ENCODE measurements around the gene CDK5RAP2. TPM values are rescaled to one million over a fixed set of nuclear protein-coding genes. Genes with fewer than 3 reads are reported as not detected.
A peak's percentile ranks its signal among the peaks of the same experiment; 100 is the strongest.

Gene CDK5RAP2
- total RNA-seq, 6 experiments from 2014 or later: 28.4 to 40.8 (median 36.8) TPM

GRCh38 chr9:120396418-120396817 lies 183.5 kb downstream of the CDK5RAP2 start:
- TF ChIP-seq CTCF (IDR thresholded peaks at IDR 0.05): no peak
- Mint-ChIP-seq H3K9me3 (no peaks in the 10 kb centered on the region), H3K27me3 (ENCODE audit: insufficient read depth) (no peaks in the 10 kb centered on the region), H3K4me3 (no peak overlapping the region), H3K36me3 (ENCODE audit: low read depth) (peaks cover 43% of the 10 kb centered on the region), H3K27ac (no peak overlapping the region), H3K4me1 (ENCODE audit: low read depth) (peaks cover 76% of the 10 kb centered on the region)
- DNase-seq: no peak

- Mint-ChIP-seq H3K27me3 (ENCODE audit: insufficient read depth) (no peaks in the 10 kb centered on the region), H3K4me3 (no peak overlapping the region), H3K9me3 (no peaks in the 10 kb centered on the region), H3K27ac (no peak overlapping the region), H3K4me1 (ENCODE audit: low read depth) (peaks cover 76% of the 10 kb centered on the region), H3K36me3 (ENCODE audit: low read depth) (peaks cover 40% of the 10 kb centered on the region)
- no peak for DNase-seq
- no peak for TF ChIP-seq CTCF (IDR thresholded peaks at IDR 0.05)
These were observed 184.6 kb downstream of the CDK5RAP2 start for GRCh38 chr9:120395376-120395775.

GRCh38 chr9:120394058-120394669 lies 185.8 kb downstream of the CDK5RAP2 start:
- Mint-ChIP-seq H3K27ac (peak overlapping the region; percentile 93), H3K27me3 (ENCODE audit: insufficient read depth) (no peaks in the 10 kb centered on the region), H3K9me3 (no peaks in the 10 kb centered on the region), H3K36me3 (ENCODE audit: low read depth) (peaks cover 28% of the 10 kb centered on the region), H3K4me1 (ENCODE audit: low read depth) (peaks cover 66% of the 10 kb centered on the region), H3K4me3 (peak overlapping the region; percentile 76)
- TF ChIP-seq CTCF (IDR thresholded peaks at IDR 0.05): 0 out of 2 replicates have a peak, but pooled peaks have one; percentile 5
- peak; percentile 90 for DNase-seq

- no peaks in the 10 kb centered on the region; the same call in 1 of the 2 replicates for H3K27me3 Mint-ChIP-seq (ENCODE audit: insufficient read depth)
- H3K36me3 Mint-ChIP-seq (ENCODE audit: low read depth): peaks cover 33% of the 10 kb centered on the region
- peak overlapping the region; percentile 93 for H3K27ac Mint-ChIP-seq
- peak overlapping the region; percentile 76 for H3K4me3 Mint-ChIP-seq
- H3K4me1 Mint-ChIP-seq (ENCODE audit: low read depth): peaks cover 60% of the 10 kb centered on the region
- TF ChIP-seq CTCF (IDR thresholded peaks at IDR 0.05): 0 out of 2 replicates have a peak, but pooled peaks have one; percentile 9
- peak; percentile 32 for DNase-seq
- H3K9me3 Mint-ChIP-seq: no peaks in the 10 kb centered on the region
These were observed 186.4 kb downstream of the CDK5RAP2 start for GRCh38 chr9:120393386-120394057.

- no peak for DNase-seq
- Mint-ChIP-seq H3K27ac (peak overlapping the region; percentile 93; the same call in 1 of the 2 replicates), H3K27me3 (ENCODE audit: insufficient read depth) (no peaks in the 10 kb centered on the region; the same call in 1 of the 2 replicates), H3K9me3 (no peaks in the 10 kb centered on the region), H3K36me3 (ENCODE audit: low read depth) (peaks cover 36% of the 10 kb centered on the region), H3K4me1 (ENCODE audit: low read depth) (peaks cover 52% of the 10 kb centered on the region), H3K4me3 (no peak overlapping the region)
- no peak for TF ChIP-seq CTCF (IDR thresholded peaks at IDR 0.05)
These were observed 187.3 kb downstream of the CDK5RAP2 start for GRCh38 chr9:120392711-120393110.

Measured in HFFc6 (cell line).